ENCODE results near the gene FOXK1. TPM values are rescaled to one million over a fixed set of nuclear protein-coding genes. Genes with fewer than 3 reads are reported as not detected.

The FOXK1 gene
- total and polyA plus RNA-seq, 9 of the 15 experiments (the other 6 are each of a cell fraction or from before 2014, with no cell fraction given), result 0.32 to 45.5 (median 8.1) TPM

DNA sequence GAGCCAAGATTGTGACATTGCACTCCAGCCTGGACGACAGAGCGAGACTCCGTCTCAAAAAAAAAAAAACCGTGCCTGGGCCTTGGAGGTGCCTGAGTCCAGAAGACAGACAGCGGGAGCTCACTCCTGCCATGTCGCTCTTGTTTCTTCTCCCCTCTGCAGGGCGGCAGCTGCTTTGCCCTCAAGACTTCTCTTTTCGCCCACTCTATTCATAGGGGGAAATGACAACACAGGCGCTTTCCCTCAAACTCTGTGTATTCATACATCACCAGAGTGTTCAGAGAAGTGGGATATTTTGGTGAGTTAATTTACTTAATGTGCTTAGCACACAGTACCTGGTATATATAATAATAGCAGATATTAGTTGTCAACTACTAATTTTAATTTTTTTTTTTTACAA, 44.5 kb downstream of the FOXK1 start:
- no peaks in the 10 kb centered on the region for H3K9me3 ChIP-seq (replicated peaks; ENCODE audit: control insufficient read depth, insufficient read depth, low read depth, low read length)
- H3K9me1 ChIP-seq (ENCODE audit: control insufficient read depth, insufficient read depth, low read length), result no peaks in the 10 kb centered on the region
- peaks cover 71% of the 10 kb centered on the region for H3K79me2 ChIP-seq (ENCODE audit: control insufficient read depth, insufficient read depth, low read length)
- H3K9ac ChIP-seq (ENCODE audit: insufficient read depth in 1 of 2, low read depth in 2 of 2, low read length in 2 of 2), result no peak overlapping the region
- no TSS peak for BruUV-seq (replicated peaks)
- in situ Hi-C loops (cut with MboI), result no loop called here
- H3K4me1 ChIP-seq (replicated peaks in 1 of 2; ENCODE audit: control insufficient read depth in 2 of 2, insufficient read depth in 2 of 2, low read length in 2 of 2), result peaks cover 0 to 40% of the 10 kb centered on the region in 2 experiments; a peak in 3 of 5 replicates
- ChIA-PET POLR2A (interaction anchor here (1.9 kb wide), 1 partner anchor 12 kb away, joined by 8 read pairs; no protein-coding TSS in a partner anchor), CTCF (ENCODE audit: low intra/inter-chr PET ratio) (no interaction called here)
- no peaks in the 10 kb centered on the region for H3K27me3 ChIP-seq (ENCODE audit: control insufficient read depth in 2 of 2, insufficient read depth in 2 of 2, low read length in 2 of 2)
- H4K20me1 ChIP-seq (replicated peaks; ENCODE audit: control insufficient read depth, insufficient read depth, low read length), result peaks cover 24% of the 10 kb centered on the region; the same call in 1 of the 2 replicates
- FAIRE-seq (no peak), DNase-seq (ENCODE audit: extremely low read depth in 1 of 4, low spot score in 3 of 4) (no peak), ATAC-seq (no peak)
- H3K4me3 ChIP-seq, result no peak overlapping the region
- intact Hi-C loops (cut with micrococcal nuclease), result no loop called here
- peaks cover 23% of the 10 kb centered on the region; the same call in 2 of the 3 replicates for H3K36me3 ChIP-seq (ENCODE audit: control insufficient read depth, insufficient read depth, low read length)
- no peak overlapping the region for H2AFZ ChIP-seq (ENCODE audit: low read depth, low read length)
- H3K4me2 ChIP-seq (ENCODE audit: insufficient read depth, low read length), result no peak overlapping the region
- WGBS (ENCODE audit: insufficient coverage, low coverage, missing lambda C conversion rate), result 96% methylated on average over 7 of the region's 9 CpGs
- no peak overlapping the region for H3K27ac ChIP-seq (ENCODE audit: extremely low read depth, low read depth, low read length)
- TF ChIP-seq, protein P1, sequence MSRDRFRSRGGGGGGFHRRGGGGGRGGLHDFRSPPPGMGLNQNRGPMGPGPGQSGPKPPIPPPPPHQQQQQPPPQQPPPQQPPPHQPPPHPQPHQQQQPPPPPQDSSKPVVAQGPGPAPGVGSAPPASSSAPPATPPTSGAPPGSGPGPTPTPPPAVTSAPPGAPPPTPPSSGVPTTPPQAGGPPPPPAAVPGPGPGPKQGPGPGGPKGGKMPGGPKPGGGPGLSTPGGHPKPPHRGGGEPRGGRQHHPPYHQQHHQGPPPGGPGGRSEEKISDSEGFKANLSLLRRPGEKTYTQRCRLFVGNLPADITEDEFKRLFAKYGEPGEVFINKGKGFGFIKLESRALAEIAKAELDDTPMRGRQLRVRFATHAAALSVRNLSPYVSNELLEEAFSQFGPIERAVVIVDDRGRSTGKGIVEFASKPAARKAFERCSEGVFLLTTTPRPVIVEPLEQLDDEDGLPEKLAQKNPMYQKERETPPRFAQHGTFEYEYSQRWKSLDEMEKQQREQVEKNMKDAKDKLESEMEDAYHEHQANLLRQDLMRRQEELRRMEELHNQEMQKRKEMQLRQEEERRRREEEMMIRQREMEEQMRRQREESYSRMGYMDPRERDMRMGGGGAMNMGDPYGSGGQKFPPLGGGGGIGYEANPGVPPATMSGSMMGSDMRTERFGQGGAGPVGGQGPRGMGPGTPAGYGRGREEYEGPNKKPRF (IDR thresholded peaks at IDR 0.05; ENCODE audit: low read depth, low read length), result no peak
- no peak for TF ChIP-seq SRSF9 (IDR thresholded peaks at IDR 0.05; ENCODE audit: borderline replicate concordance, low read depth, low read length)
- TF ChIP-seq ARHGAP35 (IDR thresholded peaks at IDR 0.05; ENCODE audit: partially characterized antibody), result no peak
- TF ChIP-seq HSF4 (CRISPR knock-in tag; IDR thresholded peaks at IDR 0.05; ENCODE audit: borderline replicate concordance), result no peak
- TF ChIP-seq SMARCB1 (IDR thresholded peaks at IDR 0.05; ENCODE audit: insufficient read length, low read depth), result no peak
- no peak for TF ChIP-seq MGA (IDR thresholded peaks at IDR 0.05)
- no peak for TF ChIP-seq ZNF41 (CRISPR knock-in tag; conservative IDR thresholded peaks at IDR 0.05)
- no peak for TF ChIP-seq ZNF408 (CRISPR knock-in tag; IDR thresholded peaks at IDR 0.05; ENCODE audit: low read depth)
- TF ChIP-seq NR2C2 (CRISPR knock-in tag; IDR thresholded peaks at IDR 0.05), result no peak
- TF ChIP-seq NR2C2 (tag; IDR thresholded peaks at IDR 0.05), result no peak

All from K562 (cell line).